GM12878 (cell line): ENCODE measurements around the gene FNDC3B.

Experiments
- DPF2 ChIP-seq: fragments of 450-650 bp; IDR thresholded peaks from 2 replicates; pipeline ENCODE4 v1.6.1; 2017; ENCODE audit warnings: mild to moderate bottlenecking
- HDGF ChIP-seq: fragments of 450-650 bp; IDR thresholded peaks from 2 replicates; pipeline ENCODE4 v1.6.1; 2016; ENCODE audit warnings: antibody characterized with exemption
- NFYB ChIP-seq: IDR thresholded peaks from 2 replicates; pipeline ENCODE4 v1.6.1; 2011; ENCODE audit warnings: low read depth, mild to moderate bottlenecking, low read length, improper control_type of control experiment, moderate library complexity; ENCODE audit not compliant: insufficient read depth
- POLR2A ChIP-seq: IDR thresholded peaks from 2 replicates; pipeline ENCODE4 v1.6.1; 2011; ENCODE audit warnings: low read depth, mild to moderate bottlenecking, low read length
- SMC3 ChIP-seq: IDR thresholded peaks from 2 replicates; pipeline ENCODE4 v1.6.1; 2011; ENCODE audit warnings: low read length, improper control_type of control experiment, borderline replicate concordance
- TF ChIP-seq, protein P1 (sequence below): IDR thresholded peaks from 2 replicates; pipeline ENCODE4 v1.6.1; 2011; ENCODE audit warnings: low read depth, mild to moderate bottlenecking, low read length, moderate library complexity, borderline replicate concordance; ENCODE audit errors: extremely low read depth
- TF ChIP-seq, protein P2 (sequence below): fragments of 450-650 bp; formaldehyde crosslinking; IDR thresholded peaks from 2 replicates; pipeline ENCODE4 v1.4.0; 2020; ENCODE audit warnings: mild to moderate bottlenecking, moderate library complexity
- TF ChIP-seq, protein P3 (sequence below): IDR thresholded peaks from 2 replicates; pipeline ENCODE4 v1.6.1; 2012; ENCODE audit warnings: low read depth, low read length, improper control_type of control experiment
- TF ChIP-seq, protein P4 (sequence below), 3 experiments: IDR thresholded peaks in 2 of 3; conservative IDR thresholded peaks in 1 of 3; 2 replicates each; pipeline ENCODE4 v1.5.1; 2011; ENCODE audit warnings: low read depth in 3 of 3, low read length in 3 of 3, mild to moderate bottlenecking in 3 of 3, control low read depth in 2 of 3, moderate library complexity in 2 of 3, inconsistent platforms in 1 of 3, mixed read lengths in 1 of 3; ENCODE audit not compliant: control insufficient read depth in 2 of 3, insufficient read depth in 1 of 3; ENCODE audit errors: extremely low read depth in 1 of 3

DNA sequence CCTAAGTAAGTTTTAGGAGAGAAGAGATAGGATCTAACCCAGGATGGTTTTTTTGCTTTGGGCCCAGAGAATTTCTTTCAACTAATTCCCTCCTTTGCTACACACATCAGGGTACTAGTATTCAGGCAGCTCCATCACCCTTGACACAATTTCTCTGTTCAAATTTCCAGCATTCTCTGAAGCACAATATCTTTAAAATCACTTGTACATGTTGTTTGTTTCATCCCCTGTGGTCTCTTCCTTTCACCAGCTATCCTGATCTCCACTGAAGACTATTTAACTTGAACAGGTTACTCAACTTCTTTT is 32.4 kb upstream of the FNDC3B start:
- TF ChIP-seq, protein P1, sequence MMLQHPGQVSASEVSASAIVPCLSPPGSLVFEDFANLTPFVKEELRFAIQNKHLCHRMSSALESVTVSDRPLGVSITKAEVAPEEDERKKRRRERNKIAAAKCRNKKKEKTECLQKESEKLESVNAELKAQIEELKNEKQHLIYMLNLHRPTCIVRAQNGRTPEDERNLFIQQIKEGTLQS: no peak
- TF ChIP-seq, protein P2, sequence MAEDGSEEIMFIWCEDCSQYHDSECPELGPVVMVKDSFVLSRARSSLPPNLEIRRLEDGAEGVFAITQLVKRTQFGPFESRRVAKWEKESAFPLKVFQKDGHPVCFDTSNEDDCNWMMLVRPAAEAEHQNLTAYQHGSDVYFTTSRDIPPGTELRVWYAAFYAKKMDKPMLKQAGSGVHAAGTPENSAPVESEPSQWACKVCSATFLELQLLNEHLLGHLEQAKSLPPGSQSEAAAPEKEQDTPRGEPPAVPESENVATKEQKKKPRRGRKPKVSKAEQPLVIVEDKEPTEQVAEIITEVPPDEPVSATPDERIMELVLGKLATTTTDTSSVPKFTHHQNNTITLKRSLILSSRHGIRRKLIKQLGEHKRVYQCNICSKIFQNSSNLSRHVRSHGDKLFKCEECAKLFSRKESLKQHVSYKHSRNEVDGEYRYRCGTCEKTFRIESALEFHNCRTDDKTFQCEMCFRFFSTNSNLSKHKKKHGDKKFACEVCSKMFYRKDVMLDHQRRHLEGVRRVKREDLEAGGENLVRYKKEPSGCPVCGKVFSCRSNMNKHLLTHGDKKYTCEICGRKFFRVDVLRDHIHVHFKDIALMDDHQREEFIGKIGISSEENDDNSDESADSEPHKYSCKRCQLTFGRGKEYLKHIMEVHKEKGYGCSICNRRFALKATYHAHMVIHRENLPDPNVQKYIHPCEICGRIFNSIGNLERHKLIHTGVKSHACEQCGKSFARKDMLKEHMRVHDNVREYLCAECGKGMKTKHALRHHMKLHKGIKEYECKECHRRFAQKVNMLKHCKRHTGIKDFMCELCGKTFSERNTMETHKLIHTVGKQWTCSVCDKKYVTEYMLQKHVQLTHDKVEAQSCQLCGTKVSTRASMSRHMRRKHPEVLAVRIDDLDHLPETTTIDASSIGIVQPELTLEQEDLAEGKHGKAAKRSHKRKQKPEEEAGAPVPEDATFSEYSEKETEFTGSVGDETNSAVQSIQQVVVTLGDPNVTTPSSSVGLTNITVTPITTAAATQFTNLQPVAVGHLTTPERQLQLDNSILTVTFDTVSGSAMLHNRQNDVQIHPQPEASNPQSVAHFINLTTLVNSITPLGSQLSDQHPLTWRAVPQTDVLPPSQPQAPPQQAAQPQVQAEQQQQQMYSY (CRISPR knock-in tag): no peak
- TF ChIP-seq, protein P3, sequence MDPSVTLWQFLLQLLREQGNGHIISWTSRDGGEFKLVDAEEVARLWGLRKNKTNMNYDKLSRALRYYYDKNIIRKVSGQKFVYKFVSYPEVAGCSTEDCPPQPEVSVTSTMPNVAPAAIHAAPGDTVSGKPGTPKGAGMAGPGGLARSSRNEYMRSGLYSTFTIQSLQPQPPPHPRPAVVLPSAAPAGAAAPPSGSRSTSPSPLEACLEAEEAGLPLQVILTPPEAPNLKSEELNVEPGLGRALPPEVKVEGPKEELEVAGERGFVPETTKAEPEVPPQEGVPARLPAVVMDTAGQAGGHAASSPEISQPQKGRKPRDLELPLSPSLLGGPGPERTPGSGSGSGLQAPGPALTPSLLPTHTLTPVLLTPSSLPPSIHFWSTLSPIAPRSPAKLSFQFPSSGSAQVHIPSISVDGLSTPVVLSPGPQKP: no peak
- TF ChIP-seq, protein P4, sequence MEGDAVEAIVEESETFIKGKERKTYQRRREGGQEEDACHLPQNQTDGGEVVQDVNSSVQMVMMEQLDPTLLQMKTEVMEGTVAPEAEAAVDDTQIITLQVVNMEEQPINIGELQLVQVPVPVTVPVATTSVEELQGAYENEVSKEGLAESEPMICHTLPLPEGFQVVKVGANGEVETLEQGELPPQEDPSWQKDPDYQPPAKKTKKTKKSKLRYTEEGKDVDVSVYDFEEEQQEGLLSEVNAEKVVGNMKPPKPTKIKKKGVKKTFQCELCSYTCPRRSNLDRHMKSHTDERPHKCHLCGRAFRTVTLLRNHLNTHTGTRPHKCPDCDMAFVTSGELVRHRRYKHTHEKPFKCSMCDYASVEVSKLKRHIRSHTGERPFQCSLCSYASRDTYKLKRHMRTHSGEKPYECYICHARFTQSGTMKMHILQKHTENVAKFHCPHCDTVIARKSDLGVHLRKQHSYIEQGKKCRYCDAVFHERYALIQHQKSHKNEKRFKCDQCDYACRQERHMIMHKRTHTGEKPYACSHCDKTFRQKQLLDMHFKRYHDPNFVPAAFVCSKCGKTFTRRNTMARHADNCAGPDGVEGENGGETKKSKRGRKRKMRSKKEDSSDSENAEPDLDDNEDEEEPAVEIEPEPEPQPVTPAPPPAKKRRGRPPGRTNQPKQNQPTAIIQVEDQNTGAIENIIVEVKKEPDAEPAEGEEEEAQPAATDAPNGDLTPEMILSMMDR (IDR thresholded peaks at IDR 0.05 in 2 of 3, conservative IDR thresholded peaks at IDR 0.05 in 1 of 3; ENCODE audit: control insufficient read depth in 2 of 3, extremely low read depth in 1 of 3, insufficient read depth in 1 of 3, low read depth in 3 of 3, low read length in 3 of 3): no peak
- TF ChIP-seq DPF2 (no peak), NFYB (no peak), SMC3 (no peak), HDGF (no peak), POLR2A (no peak)
